ENCODE data around the gene RBPJ.

- no peak for TF ChIP-seq HDGF (IDR thresholded peaks at IDR 0.05; ENCODE audit: borderline replicate concordance)
- TF ChIP-seq SP1 (IDR thresholded peaks at IDR 0.05), result no peak
These were observed 45.5 kb upstream of the RBPJ start for GRCh38 chr4:26275281-26275680.
